Measurements from ENCODE around the gene ZFYVE1.

Gene ZFYVE1

GRCh38 chr14:72926292-72927028 is 100.4 kb downstream of the ZFYVE1 start, which contains the start of gene DCAF4:
Gene DCAF4 (plus strand): TSS chr14:72926464. CDS start chr14:72937979, 11,515 bp downstream.
- peak within 1 kb of the TSS; percentile 82 for H3K4me3 ChIP-seq (ENCODE audit: low read depth, low read length)
- TF ChIP-seq CTCF (IDR thresholded peaks at IDR 0.05; ENCODE audit: borderline replicate concordance, insufficient read depth, low read depth, low read length) = no peak

DNA sequence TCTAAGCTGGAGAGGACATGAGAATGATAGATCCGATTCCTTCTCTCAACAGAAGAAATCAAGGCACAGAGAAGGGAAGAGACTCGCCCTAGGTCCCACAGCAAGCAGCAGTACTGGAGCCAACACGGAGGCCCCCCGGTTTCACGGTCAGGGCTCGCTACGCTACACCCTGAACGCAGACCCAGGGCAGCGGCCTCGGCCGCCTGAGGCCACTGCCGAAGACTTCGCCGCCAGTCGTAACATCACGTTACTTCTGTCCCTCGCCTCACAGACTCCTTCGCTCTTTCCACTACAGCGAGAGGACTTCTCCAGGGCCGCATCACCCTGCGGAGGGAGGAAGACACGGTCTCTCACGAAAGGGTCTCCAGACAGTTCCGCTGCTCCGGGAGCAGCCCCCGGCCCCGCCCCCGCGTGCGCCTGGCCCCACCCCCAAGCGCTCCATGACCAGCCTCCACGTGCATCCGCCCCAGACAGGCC is 101.1 kb downstream of the ZFYVE1 start:
- no peak for TF ChIP-seq CTCF (IDR thresholded peaks at IDR 0.05; ENCODE audit: borderline replicate concordance, insufficient read depth, low read depth, low read length)
- H3K4me3 ChIP-seq (ENCODE audit: low read depth, low read length) = peak overlapping the region; percentile 40

DNA sequence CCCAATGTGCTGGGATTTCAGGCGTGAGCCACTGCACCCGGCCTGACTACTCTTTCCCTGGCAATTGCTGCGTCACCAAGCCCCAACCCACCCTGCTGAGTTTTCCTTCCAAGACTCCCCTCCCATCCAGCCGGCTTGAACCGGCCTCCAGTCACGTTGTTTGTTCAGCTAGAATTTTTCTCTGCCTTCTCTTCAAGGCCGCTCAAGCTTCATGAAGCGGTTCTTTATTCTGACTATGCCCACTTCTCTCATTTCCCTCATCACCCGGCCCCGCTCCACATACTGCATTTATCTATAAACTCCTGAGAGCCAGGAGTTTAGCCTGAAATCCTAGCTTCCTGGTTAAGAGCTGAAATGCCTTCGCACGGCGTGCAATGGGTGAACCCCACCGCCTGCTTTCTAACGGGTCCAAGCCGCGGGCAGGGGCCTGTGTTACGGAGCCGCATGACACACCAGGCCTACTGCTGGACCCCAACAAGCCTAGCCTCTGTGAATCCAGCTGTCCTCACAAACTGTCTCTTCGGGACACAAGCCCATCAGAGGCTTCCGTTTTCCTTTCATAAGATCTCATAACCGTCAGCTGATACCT is 101.6 kb downstream of the ZFYVE1 start:
- H3K4me3 ChIP-seq (ENCODE audit: low read depth, low read length) = no peak overlapping the region
- no peak for TF ChIP-seq CTCF (IDR thresholded peaks at IDR 0.05; ENCODE audit: borderline replicate concordance, insufficient read depth, low read depth, low read length)

GRCh38 chr14:72924337-72924736 is 102.6 kb downstream of the ZFYVE1 start:
- no peak for TF ChIP-seq CTCF (IDR thresholded peaks at IDR 0.05; ENCODE audit: borderline replicate concordance, insufficient read depth, low read depth, low read length)

DNA sequence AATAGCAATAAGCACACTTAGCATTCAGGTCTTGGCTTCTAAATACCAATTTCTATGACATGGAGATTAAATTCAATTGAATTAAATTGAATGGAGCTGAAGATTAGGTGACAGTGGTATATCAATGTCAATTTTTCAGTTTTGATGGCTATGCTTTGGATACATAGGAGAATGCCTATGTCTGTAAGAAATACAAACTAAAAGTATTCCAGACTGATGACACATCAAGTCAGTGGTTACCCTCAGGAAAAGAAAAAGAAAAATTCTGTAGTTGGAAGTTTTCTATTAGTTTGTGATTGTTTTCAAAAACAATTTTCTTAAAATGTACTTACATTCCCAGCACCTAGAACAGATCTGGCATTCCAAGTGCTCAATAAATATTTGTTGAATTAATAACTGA is 105.5 kb downstream of the ZFYVE1 start:
- TF ChIP-seq CTCF (IDR thresholded peaks at IDR 0.05; ENCODE audit: borderline replicate concordance, insufficient read depth, low read depth, low read length) = no peak
- no peak overlapping the region for H3K4me3 ChIP-seq (ENCODE audit: low read depth, low read length)

More at GRCh38 chr14:72924337-72924736, 102.6 kb downstream of the ZFYVE1 start:
- no peak overlapping the region for H3K4me3 ChIP-seq (ENCODE audit: low read depth, low read length)

- H3K4me3 ChIP-seq (ENCODE audit: low read depth, low read length) = no peak overlapping the region
- no peak for TF ChIP-seq CTCF (IDR thresholded peaks at IDR 0.05; ENCODE audit: borderline replicate concordance, insufficient read depth, low read depth, low read length)
Measured at GRCh38 chr14:72920008-72920407, 106.9 kb downstream of the ZFYVE1 start.

Data from GM12875 (cell line).